Right cardiac atrium (tissue), 5 donors: ENCODE measurements around the gene IQCF2. TPM values are rescaled to one million over a fixed set of nuclear protein-coding genes. Genes with fewer than 3 reads are reported as not detected.

Experiments used
- ATAC-seq, 2 donors: fragments of 200-7000 bp; cut with Tn5 transposase; one replicate each; pipeline versions ENCODE4 v1.8.0 to v1.9.1; 2020; ENCODE audit warnings: moderate library complexity in 2 of 2, mild to moderate bottlenecking in 1 of 2
- DNase-seq, 3 donors: peaks; one replicate each; pipeline ENCODE4 v3.0.0-alpha.2; 2020
- H3K27ac ChIP-seq: one replicate; pipeline ENCODE4 v1.5.1; 2013; ENCODE audit warnings: mild to moderate bottlenecking, low read length, control low read depth, moderate library complexity
- H3K27me3 ChIP-seq: one replicate; pipeline ENCODE4 v1.6.1; 2013; ENCODE audit not compliant: control insufficient read depth, insufficient read depth
- H3K4me1 ChIP-seq: one replicate; pipeline ENCODE4 v1.6.1; 2013; ENCODE audit warnings: low read length; ENCODE audit not compliant: control insufficient read depth, insufficient read depth
- H3K4me3 ChIP-seq: one replicate; pipeline ENCODE4 v1.5.1; 2013; ENCODE audit warnings: low read length, control low read depth
- H3K9me3 ChIP-seq: one replicate; pipeline ENCODE4 v1.6.1; 2013; ENCODE audit warnings: low read length; ENCODE audit not compliant: control insufficient read depth
- WGBS: extraction: QIAGEN DNeasy Blood & Tissue Kit; methylation state at CpG from one replicate; pipeline ENCODE4 v1.1.7; 2013; 5-methylcytosine and 5-hydroxymethylcytosine counted together
- intact Hi-C, 4 donors: fragments of 100-400 bp; cut with DNase I; formaldehyde crosslinking; loops; one replicate each; pipeline versions ENCODE4 v1.11.0 to v1.14.0; 2022 to 2023
- long read RNA-seq, 4 donors: library from polyadenylated mRNA; unstranded; transcript quantifications; one replicate each; pipeline ENCODE4 v2.0.0, GENCODE V29; 2020 to 2021
- polyA plus RNA-seq: library from polyadenylated mRNA; stranded (reverse); fragments of 200-250 nt; gene quantifications from one replicate; pipeline ENCODE4 v1.2.3, GENCODE V29; 2013
- total RNA-seq, 4 donors: library from RNA; stranded (reverse); fragmentation: NEBNext Ultra II Directional; extraction: Animal tissue kit (Norgen Biotek cat#: 25700); gene quantifications; one replicate each; pipeline ENCODE4 v1.2.1, GENCODE V29; 2021
- donor health status: healthy with polysubstance abuse.
- donor health status: DM: no; HTN: yes; CAD: no.
- donor health status: DM: no; HTN: no; CAD: no.
- donor health status: DM: no; HTN: yes; CAD: no; lungs with severe emphysema.
- donor health status: DM: yes; HTN: yes; CAD: no.

The IQCF2 gene
- total RNA-seq = not detected
- polyA plus RNA-seq = not detected
- long read RNA-seq, donor 1 = 0 reads
- long read RNA-seq, donor 2 = 0 reads
- long read RNA-seq, donor 3 = 0 reads
- long read RNA-seq, donor 4 = 0 reads

GRCh38 chr3:51860703-51861665 lies at the start of gene IQCF2:
IQCF2 (plus strand) TSS chr3:51861615; CDS start chr3:51861667, 52 bp downstream.
- intact Hi-C loops = no loop called here
- Histone ChIP-seq H3K27ac (no peak within 1 kb of the TSS), H3K4me1 (no peaks in the 10 kb centered on the region), H3K4me3 (no peak within 1 kb of the TSS), H3K27me3 (no peaks in the 10 kb centered on the region), H3K9me3 (no peaks in the 10 kb centered on the region)
- ATAC-seq = no peak
- 63% methylated on average over 7 of the region's 7 CpGs for WGBS
- DNase-seq = no peak

GRCh38 chr3:51813539-51813938 lies 47.9 kb upstream of the IQCF2 start:
- Histone ChIP-seq H3K4me3 (no peak overlapping the region), H3K9me3 (no peaks in the 10 kb centered on the region), H3K4me1 (no peaks in the 10 kb centered on the region), H3K27ac (no peak overlapping the region), H3K27me3 (no peaks in the 10 kb centered on the region)
- ATAC-seq = peak; percentile 56 to 84
- peak; percentile 41 to 80 (median 70) for DNase-seq
- intact Hi-C loops = no loop called here
- WGBS = 50% methylated on average over 6 of the region's 6 CpGs

GRCh38 chr3:51814034-51814433 lies 47.4 kb upstream of the IQCF2 start:
- 94% methylated on average over 3 of the region's 3 CpGs for WGBS

GRCh38 chr3:51815614-51816013 lies 45.8 kb upstream of the IQCF2 start:
- H3K27ac ChIP-seq = no peak overlapping the region
- intact Hi-C loops = no loop called here
- no peaks in the 10 kb centered on the region for H3K4me1 ChIP-seq
- H3K4me3 ChIP-seq = no peak overlapping the region
- no peaks in the 10 kb centered on the region for H3K9me3 ChIP-seq
- ATAC-seq = no peak
- no peaks in the 10 kb centered on the region for H3K27me3 ChIP-seq
- 59% methylated on average over 4 of the region's 4 CpGs for WGBS
- no peak for DNase-seq

More at GRCh38 chr3:51814034-51814433, 47.4 kb upstream of the IQCF2 start:
- H3K27ac ChIP-seq = no peak overlapping the region
- no peaks in the 10 kb centered on the region for H3K27me3 ChIP-seq
- no peak overlapping the region for H3K4me3 ChIP-seq
- DNase-seq (no peak), ATAC-seq (peak in 1 of 2 donors; percentile 32)
- intact Hi-C loops = no loop called here
- no peaks in the 10 kb centered on the region for H3K4me1 ChIP-seq
- no peaks in the 10 kb centered on the region for H3K9me3 ChIP-seq

GRCh38 chr3:51816723-51817122 lies 44.7 kb upstream of the IQCF2 start:
- Histone ChIP-seq H3K9me3 (no peaks in the 10 kb centered on the region), H3K27me3 (no peaks in the 10 kb centered on the region), H3K27ac (no peak overlapping the region), H3K4me1 (no peaks in the 10 kb centered on the region), H3K4me3 (no peak overlapping the region)
- intact Hi-C loops = no loop called here
- DNase-seq = no peak
- WGBS = 77% methylated on average over 2 of the region's 2 CpGs
- no peak for ATAC-seq

- Histone ChIP-seq H3K27ac (no peak overlapping the region), H3K9me3 (no peaks in the 10 kb centered on the region), H3K27me3 (no peaks in the 10 kb centered on the region), H3K4me1 (no peaks in the 10 kb centered on the region), H3K4me3 (no peak overlapping the region)
- 90% methylated on average over 2 of the region's 2 CpGs for WGBS
- no peak for DNase-seq
- intact Hi-C loops = no loop called here
- no peak for ATAC-seq
Measured at GRCh38 chr3:51817375-51817774, 44.0 kb upstream of the IQCF2 start.

GRCh38 chr3:51819151-51819550 lies 42.3 kb upstream of the IQCF2 start:
- H3K9me3 ChIP-seq = no peaks in the 10 kb centered on the region
- 90% methylated on average over 15 of the region's 15 CpGs for WGBS
- no peak overlapping the region for H3K27ac ChIP-seq
- intact Hi-C loops = no loop called here
- H3K27me3 ChIP-seq = no peaks in the 10 kb centered on the region
- no peak overlapping the region for H3K4me3 ChIP-seq
- DNase-seq = no peak
- no peaks in the 10 kb centered on the region for H3K4me1 ChIP-seq
- ATAC-seq = no peak

- Histone ChIP-seq H3K4me1 (no peaks in the 10 kb centered on the region), H3K27me3 (no peaks in the 10 kb centered on the region), H3K4me3 (no peak overlapping the region), H3K27ac (no peak overlapping the region), H3K9me3 (no peaks in the 10 kb centered on the region)
- no peak for DNase-seq
- no peak for ATAC-seq
- intact Hi-C loops = no loop called here
- WGBS = 49% methylated on average over 12 of the region's 12 CpGs
Measured at GRCh38 chr3:51819709-51820406, 41.6 kb upstream of the IQCF2 start.

- H3K4me1 ChIP-seq = no peaks in the 10 kb centered on the region
- 76% methylated on average over 1 of the region's 1 CpG for WGBS
- no peak overlapping the region for H3K27ac ChIP-seq
- intact Hi-C loops = no loop called here
- no peaks in the 10 kb centered on the region for H3K9me3 ChIP-seq
- ATAC-seq (no peak), DNase-seq (no peak)
- H3K27me3 ChIP-seq = no peaks in the 10 kb centered on the region
- H3K4me3 ChIP-seq = no peak overlapping the region
Measured at GRCh38 chr3:51828297-51828696, 33.1 kb upstream of the IQCF2 start.

GRCh38 chr3:51830345-51830744 lies 31.1 kb upstream of the IQCF2 start:
- no peak for ATAC-seq
- Histone ChIP-seq H3K4me3 (no peak overlapping the region), H3K27me3 (no peaks in the 10 kb centered on the region), H3K9me3 (no peaks in the 10 kb centered on the region), H3K27ac (no peak overlapping the region), H3K4me1 (no peaks in the 10 kb centered on the region)
- no peak for DNase-seq
- WGBS = 94% methylated on average over 13 of the region's 13 CpGs
- intact Hi-C loops = no loop called here

- no peaks in the 10 kb centered on the region for H3K9me3 ChIP-seq
Measured at GRCh38 chr3:51830836-51831385, 30.5 kb upstream of the IQCF2 start.

More at GRCh38 chr3:51830836-51831385, 30.5 kb upstream of the IQCF2 start:
- Histone ChIP-seq H3K4me1 (no peaks in the 10 kb centered on the region), H3K4me3 (no peak overlapping the region), H3K27ac (no peak overlapping the region), H3K27me3 (no peaks in the 10 kb centered on the region)
- DNase-seq (no peak), ATAC-seq (no peak)
- intact Hi-C loops = no loop called here
- WGBS = 58% methylated on average over 4 of the region's 4 CpGs
